Central memory CD8-positive, alpha-beta T cell (primary cell): ENCODE measurements around the gene HTT.
A peak's percentile ranks its signal among the peaks of the same experiment; 100 is the strongest.
"Not testable (repeated sequence)": the region's sequence is repeated elsewhere in the genome, so short reads cannot be mapped to it uniquely, and the experiment has no call there.

Source experiments
- ATAC-seq: fragments of 150-1000 bp; cut with Tn5 transposase; replicated peaks from 2 replicates; pipeline ENCODE4 v1.10.0; 2022; ENCODE audit warnings: mild to moderate bottlenecking, moderate FRiP score, moderate number of reproducible peaks; ENCODE audit not compliant: poor library complexity, severe bottlenecking; ENCODE audit errors: extremely low read depth
- DNase-seq, 2 donors: peaks; one replicate each; pipeline ENCODE4 v3.0.0; 2021; ENCODE audit warnings: low spot score in 2 of 2
- H3K27ac Mint-ChIP-seq: one replicate; pipeline ENCODE4 v1.8.0; 2022; ENCODE audit warnings: low read depth, mild to moderate bottlenecking, moderate library complexity, mixed read lengths
- H3K27me3 Mint-ChIP-seq: one replicate; pipeline ENCODE4 v1.8.0; 2022; ENCODE audit warnings: mixed read lengths
- H3K36me3 Mint-ChIP-seq: one replicate; pipeline ENCODE4 v1.8.0; 2022; ENCODE audit warnings: mild to moderate bottlenecking, moderate library complexity, mixed read lengths; ENCODE audit not compliant: insufficient read depth
- H3K4me1 Mint-ChIP-seq: one replicate; pipeline ENCODE4 v1.8.0; 2022; ENCODE audit warnings: mixed read lengths
- H3K4me3 Mint-ChIP-seq: one replicate; pipeline ENCODE4 v1.8.0; 2022; ENCODE audit warnings: mild to moderate bottlenecking, moderate library complexity, mixed read lengths
- H3K9me3 Mint-ChIP-seq: one replicate; pipeline ENCODE4 v1.8.0; 2022; ENCODE audit warnings: mixed read lengths

HTT gene

GRCh38 chr4:3039706-3040366 is 34.6 kb upstream of the HTT start:
- ATAC-seq (no peak), DNase-seq (no peak)
- H3K36me3 Mint-ChIP-seq: peaks cover 7% of the 10 kb centered on the region
- no peaks in the 10 kb centered on the region for H3K9me3 Mint-ChIP-seq
- peaks cover 19% of the 10 kb centered on the region for H3K4me1 Mint-ChIP-seq
- peaks cover 31% of the 10 kb centered on the region for H3K27me3 Mint-ChIP-seq
- no peak overlapping the region for H3K27ac Mint-ChIP-seq
- H3K4me3 Mint-ChIP-seq: no peak overlapping the region

DNA sequence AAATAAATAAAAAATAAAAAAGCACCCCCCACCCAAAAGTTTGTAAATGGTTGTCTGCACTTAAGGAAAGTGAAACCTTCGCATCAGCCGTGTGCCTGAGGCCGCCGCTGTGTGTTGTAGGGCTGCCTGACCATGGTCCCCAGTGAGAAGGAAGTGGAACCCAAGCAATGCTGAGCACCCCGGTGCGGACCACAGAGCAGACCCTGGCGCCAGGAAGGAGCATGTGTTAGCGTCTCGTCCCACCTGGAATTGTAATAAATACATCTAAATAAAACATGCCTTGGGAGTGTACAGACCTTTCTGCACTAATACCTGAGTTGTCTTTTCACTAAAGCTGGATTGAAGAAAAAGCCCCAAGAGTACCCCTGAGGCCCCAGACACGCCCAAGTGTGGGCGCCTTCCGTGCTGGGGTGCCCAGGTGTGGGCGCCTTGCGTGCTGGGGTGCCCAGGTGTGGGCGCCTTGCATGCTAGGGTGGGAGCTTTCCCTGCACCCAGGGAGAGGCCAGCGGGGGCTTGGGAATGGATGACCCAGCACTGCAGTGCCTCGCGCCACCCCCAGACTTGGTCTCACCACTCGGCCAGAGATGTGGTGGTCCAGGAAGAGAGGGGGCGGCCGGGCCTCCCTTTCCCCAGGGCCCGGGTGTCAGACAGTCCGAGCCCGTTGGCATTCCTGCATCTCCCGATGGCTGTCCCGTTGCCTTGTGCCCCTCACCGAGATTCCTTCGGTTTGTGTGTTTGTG is 33.9 kb upstream of the HTT start:
- Mint-ChIP-seq H3K9me3 (no peaks in the 10 kb centered on the region), H3K27me3 (peaks cover 29% of the 10 kb centered on the region), H3K36me3 (peaks cover 12% of the 10 kb centered on the region), H3K4me1 (peaks cover 27% of the 10 kb centered on the region), H3K4me3 (peak overlapping the region; percentile 77), H3K27ac (no peak overlapping the region)
- no peak for DNase-seq
- no peak for ATAC-seq

DNA sequence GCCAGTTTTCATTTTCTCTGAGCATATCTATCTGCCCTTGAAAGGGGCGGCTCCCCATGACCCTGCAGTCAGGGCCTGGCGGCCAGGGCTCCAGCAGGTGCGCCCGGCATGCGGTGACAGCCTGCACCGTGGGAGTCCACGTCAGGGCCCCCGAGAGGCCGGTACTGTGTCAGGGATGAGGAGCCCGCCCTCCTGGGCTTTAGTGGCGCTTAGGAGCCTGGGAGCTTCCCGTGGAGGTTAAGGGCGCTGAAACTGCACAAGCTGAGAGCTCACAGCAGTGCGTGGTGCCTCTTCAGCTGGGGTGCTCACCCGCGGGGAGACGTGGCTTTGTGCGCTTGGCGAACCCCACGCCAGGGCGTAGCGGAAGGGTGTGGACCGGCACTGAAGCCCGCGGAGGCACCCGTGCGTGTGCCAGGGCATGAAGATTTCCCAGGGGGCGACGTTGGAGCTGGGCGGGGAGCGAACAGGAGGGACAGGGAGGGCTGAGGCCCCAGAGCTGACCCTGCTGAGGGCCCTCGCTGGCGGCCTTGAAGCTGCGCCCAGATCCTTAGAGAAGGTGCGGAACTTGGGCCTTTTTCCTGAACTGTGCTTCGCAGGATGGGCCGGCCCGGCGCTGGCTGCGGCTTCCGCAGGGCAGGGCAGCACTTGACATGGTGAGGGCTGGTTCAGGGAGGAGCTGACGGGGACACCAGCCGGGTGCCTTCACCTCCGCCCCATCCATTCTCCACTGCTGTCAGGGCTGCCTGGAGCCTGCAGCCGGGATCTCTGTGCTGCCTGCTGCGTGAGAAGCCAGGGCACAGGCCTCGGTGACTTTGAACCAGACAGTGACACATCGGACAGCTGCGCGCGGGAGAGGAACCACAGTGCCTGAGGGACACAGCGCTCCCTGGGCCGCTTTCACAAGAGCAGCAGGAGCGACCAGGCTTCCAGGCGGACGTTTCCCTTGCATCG is 33.0 kb upstream of the HTT start:
- Mint-ChIP-seq H3K9me3 (no peaks in the 10 kb centered on the region), H3K4me1 (peaks cover 34% of the 10 kb centered on the region), H3K27me3 (peaks cover 21% of the 10 kb centered on the region), H3K4me3 (peak overlapping the region; percentile 77), H3K36me3 (peaks cover 12% of the 10 kb centered on the region), H3K27ac (peak overlapping the region; percentile 77)
- ATAC-seq (peak; percentile 31), DNase-seq (no peak)

GRCh38 chr4:3042226-3042625 is 32.3 kb upstream of the HTT start:
- H3K27me3 Mint-ChIP-seq: peaks cover 14% of the 10 kb centered on the region
- no peak for DNase-seq
- peak overlapping the region; percentile 77 for H3K27ac Mint-ChIP-seq
- H3K36me3 Mint-ChIP-seq: peaks cover 9% of the 10 kb centered on the region
- no peak for ATAC-seq
- H3K9me3 Mint-ChIP-seq: no peaks in the 10 kb centered on the region
- H3K4me3 Mint-ChIP-seq: peak overlapping the region; percentile 77
- H3K4me1 Mint-ChIP-seq: peaks cover 30% of the 10 kb centered on the region

DNA sequence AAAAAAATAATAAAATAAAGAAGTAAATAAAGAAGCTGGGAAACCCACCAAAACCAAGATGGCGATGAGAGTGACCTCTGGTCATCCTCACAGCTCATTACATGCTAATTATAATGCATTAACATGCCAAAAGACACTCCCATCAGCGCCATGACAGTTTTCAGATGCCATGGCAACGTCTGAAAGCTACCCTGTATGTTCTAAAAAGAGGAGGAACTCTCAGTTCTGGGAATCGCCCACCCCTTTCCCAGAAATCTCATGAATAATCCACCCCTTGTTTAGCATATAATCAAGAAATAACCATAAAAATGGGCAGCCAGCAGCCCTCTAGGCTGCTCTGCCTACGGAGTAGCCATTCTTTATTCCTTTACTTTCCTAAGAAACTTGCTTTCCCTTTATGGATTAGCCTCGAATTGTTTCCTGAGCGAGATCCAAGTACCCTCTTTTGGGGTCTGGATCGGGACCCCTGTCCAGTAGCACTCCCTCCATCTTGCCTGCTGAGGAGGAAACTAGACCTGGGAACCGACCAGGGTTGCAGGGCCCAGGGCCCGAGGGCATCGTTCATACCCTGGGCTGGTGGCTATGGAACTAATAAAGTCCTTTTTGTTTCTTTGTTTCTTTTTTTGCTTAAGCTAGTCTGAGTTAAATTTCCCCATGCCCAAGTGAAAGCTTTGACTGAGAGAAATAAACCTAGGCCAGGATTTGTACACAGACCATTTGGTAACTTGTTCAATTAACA is 31.0 kb upstream of the HTT start:
- peaks cover 28% of the 10 kb centered on the region for H3K4me1 Mint-ChIP-seq
- no peak overlapping the region for H3K4me3 Mint-ChIP-seq
- ATAC-seq: no peak
- no peak for DNase-seq
- no peaks in the 10 kb centered on the region for H3K9me3 Mint-ChIP-seq
- H3K36me3 Mint-ChIP-seq: peaks cover 9% of the 10 kb centered on the region
- peaks cover 2% of the 10 kb centered on the region for H3K27me3 Mint-ChIP-seq
- H3K27ac Mint-ChIP-seq: no peak overlapping the region

DNA sequence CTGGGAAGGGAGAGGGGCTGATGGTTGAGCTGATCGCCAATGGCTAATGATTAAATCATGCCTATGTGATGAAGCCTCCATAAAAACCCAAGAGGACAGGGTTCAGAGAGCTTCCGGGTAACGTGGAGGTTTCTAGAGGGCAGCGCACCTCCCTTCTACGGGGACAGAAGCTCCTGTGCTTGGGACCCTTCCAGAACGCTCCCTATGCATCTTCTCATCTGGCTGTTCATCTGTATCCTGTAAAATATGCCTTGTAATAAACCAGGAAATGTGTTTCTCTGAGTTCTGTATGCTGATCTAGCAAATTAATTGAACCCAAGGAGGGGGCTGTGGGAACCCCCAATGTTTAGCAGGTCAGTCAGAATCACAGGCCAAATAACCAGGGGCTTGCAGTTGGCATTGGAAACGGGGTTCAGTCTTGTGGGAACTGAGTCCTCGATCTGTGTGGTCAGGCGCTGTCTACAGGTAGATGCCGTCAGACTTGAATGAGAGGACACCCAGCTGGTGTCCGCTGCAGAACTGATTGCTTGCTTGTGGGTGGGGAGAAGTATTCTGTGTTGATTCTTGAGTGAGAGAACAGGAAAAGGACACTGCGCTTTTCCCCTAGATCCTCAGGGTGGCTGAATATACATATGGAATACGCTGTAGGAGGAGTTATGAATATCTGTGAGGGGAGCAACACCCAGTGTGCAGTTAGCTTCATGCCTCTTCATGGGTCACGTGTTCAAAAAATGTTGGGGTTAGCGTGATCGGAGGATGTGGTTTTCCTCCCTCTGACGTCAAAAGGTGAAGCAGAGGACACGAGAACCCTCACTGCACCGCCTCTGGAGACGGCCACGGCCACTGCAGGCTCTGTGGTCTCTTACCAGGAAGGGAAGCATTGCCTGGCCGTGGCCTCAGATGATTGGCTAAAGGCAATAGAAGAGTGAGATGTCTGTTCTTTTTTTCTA is 29.3 kb upstream of the HTT start:
- Mint-ChIP-seq H3K36me3 (peaks cover 9% of the 10 kb centered on the region), H3K4me3 (peak overlapping the region; percentile 53), H3K4me1 (peaks cover 28% of the 10 kb centered on the region), H3K27ac (peak overlapping the region; percentile 91), H3K9me3 (no peaks in the 10 kb centered on the region), H3K27me3 (no peaks in the 10 kb centered on the region)
- ATAC-seq (peak; percentile 77), DNase-seq (peak; percentile 60 to 81)

DNA sequence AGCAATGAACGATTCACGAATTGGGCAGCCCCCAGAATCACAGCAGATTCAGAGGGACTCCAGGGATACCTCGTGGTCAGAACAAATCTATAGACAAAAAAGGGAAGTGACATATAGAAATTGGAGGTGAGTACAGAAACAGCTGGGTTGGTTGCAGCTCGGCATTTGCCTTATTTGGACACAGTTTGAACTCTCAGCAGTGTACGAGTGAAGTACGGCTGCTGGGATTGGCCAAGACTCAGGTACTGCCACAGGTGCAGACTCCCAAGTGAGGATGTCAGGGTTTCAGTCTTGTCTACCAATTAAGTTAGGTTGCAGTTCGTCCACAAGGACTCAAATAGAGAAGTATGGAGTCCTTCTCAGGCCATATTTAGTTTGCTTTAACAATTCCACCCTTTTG is 28.3 kb upstream of the HTT start:
- Mint-ChIP-seq H3K4me3 (no peak overlapping the region), H3K27ac (peak overlapping the region; percentile 91), H3K4me1 (peaks cover 28% of the 10 kb centered on the region), H3K36me3 (peaks cover 9% of the 10 kb centered on the region), H3K9me3 (no peaks in the 10 kb centered on the region), H3K27me3 (no peaks in the 10 kb centered on the region)
- no peak for ATAC-seq
- no peak for DNase-seq

GRCh38 chr4:3046623-3047022 is 27.9 kb upstream of the HTT start:
- H3K27me3 Mint-ChIP-seq: no peaks in the 10 kb centered on the region
- DNase-seq: no peak
- H3K27ac Mint-ChIP-seq: peak overlapping the region; percentile 72
- H3K4me1 Mint-ChIP-seq: peaks cover 28% of the 10 kb centered on the region
- H3K9me3 Mint-ChIP-seq: no peaks in the 10 kb centered on the region
- peak overlapping the region; percentile 69 for H3K4me3 Mint-ChIP-seq
- H3K36me3 Mint-ChIP-seq: peaks cover 9% of the 10 kb centered on the region
- no peak for ATAC-seq

GRCh38 chr4:3047464-3048286 is 26.8 kb upstream of the HTT start:
- peaks cover 28% of the 10 kb centered on the region for H3K4me1 Mint-ChIP-seq
- H3K27ac Mint-ChIP-seq: peak overlapping the region; percentile 72
- no peaks in the 10 kb centered on the region for H3K9me3 Mint-ChIP-seq
- peaks cover 6% of the 10 kb centered on the region for H3K36me3 Mint-ChIP-seq
- ATAC-seq (peak; percentile 56), DNase-seq (peak; percentile 47 to 67)
- no peaks in the 10 kb centered on the region for H3K27me3 Mint-ChIP-seq
- peak overlapping the region; percentile 69 for H3K4me3 Mint-ChIP-seq

GRCh38 chr4:3051141-3051897 is 23.2 kb upstream of the HTT start:
- not testable (repeated sequence) for H3K4me3 Mint-ChIP-seq, H3K36me3 Mint-ChIP-seq, H3K9me3 Mint-ChIP-seq, H3K27me3 Mint-ChIP-seq, ATAC-seq, DNase-seq, H3K4me1 Mint-ChIP-seq, H3K27ac Mint-ChIP-seq
